Measurements from ENCODE around the gene EFL1. TPM values are rescaled to one million over a fixed set of nuclear protein-coding genes. Genes with fewer than 3 reads are reported as not detected.

Gene EFL1
- total and polyA plus RNA-seq, 4 donors, result 3.2 to 10.1 (median 6.1) TPM

DNA sequence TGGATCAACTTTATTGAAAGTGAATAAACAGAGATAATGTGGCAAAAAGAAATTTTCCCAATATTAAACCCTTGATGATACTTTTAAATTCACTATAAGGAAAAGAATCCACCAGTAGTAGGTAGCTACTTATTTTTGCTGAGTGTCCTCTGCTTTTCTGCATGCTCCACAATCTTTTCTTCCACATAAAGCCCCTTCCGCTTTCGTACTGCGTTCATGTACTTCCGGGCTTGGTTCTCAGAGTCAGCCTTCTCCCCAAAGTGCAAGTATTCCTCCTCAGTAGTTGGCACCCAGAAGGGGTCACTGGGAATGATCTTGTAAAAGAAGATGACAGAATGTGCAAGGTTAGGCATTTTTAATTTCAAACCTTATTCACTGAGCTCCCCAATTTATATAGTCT, 132.3 kb downstream of the EFL1 start:
- Histone ChIP-seq H3K27ac (ENCODE audit: low read depth in 1 of 2, low read length in 2 of 2) (no peak overlapping the region), H3K4me1 (ENCODE audit: control insufficient read depth in 4 of 4, insufficient read depth in 4 of 4, low read length in 3 of 4) (peaks cover 11 to 44% (median 35%) of the 10 kb centered on the region in 4 donors), H3K36me3 (ENCODE audit: control insufficient read depth in 4 of 4, insufficient read depth in 3 of 4, low read depth in 1 of 4, low read length in 3 of 4) (no peaks in the 10 kb centered on the region), H3K27me3 (ENCODE audit: control insufficient read depth in 4 of 4, insufficient read depth in 4 of 4, low read length in 3 of 4) (no peaks in the 10 kb centered on the region), H3K9me3 (ENCODE audit: control insufficient read depth in 4 of 4, low read length in 3 of 4) (no peaks in the 10 kb centered on the region), H3K4me3 (ENCODE audit: low read depth in 1 of 3, low read length in 3 of 3) (no peak overlapping the region), H3K9ac (ENCODE audit: low read depth in 1 of 2, low read length in 2 of 2) (no peak overlapping the region)
- WGBS, result 79% methylated on average over 4 of the region's 4 CpGs
- DNase-seq (ENCODE audit: low spot score), result no peak
- TF ChIP-seq, protein P1, sequence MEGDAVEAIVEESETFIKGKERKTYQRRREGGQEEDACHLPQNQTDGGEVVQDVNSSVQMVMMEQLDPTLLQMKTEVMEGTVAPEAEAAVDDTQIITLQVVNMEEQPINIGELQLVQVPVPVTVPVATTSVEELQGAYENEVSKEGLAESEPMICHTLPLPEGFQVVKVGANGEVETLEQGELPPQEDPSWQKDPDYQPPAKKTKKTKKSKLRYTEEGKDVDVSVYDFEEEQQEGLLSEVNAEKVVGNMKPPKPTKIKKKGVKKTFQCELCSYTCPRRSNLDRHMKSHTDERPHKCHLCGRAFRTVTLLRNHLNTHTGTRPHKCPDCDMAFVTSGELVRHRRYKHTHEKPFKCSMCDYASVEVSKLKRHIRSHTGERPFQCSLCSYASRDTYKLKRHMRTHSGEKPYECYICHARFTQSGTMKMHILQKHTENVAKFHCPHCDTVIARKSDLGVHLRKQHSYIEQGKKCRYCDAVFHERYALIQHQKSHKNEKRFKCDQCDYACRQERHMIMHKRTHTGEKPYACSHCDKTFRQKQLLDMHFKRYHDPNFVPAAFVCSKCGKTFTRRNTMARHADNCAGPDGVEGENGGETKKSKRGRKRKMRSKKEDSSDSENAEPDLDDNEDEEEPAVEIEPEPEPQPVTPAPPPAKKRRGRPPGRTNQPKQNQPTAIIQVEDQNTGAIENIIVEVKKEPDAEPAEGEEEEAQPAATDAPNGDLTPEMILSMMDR (IDR thresholded peaks at IDR 0.05; ENCODE audit: low read depth, low read length, missing input control), result no peak

DNA sequence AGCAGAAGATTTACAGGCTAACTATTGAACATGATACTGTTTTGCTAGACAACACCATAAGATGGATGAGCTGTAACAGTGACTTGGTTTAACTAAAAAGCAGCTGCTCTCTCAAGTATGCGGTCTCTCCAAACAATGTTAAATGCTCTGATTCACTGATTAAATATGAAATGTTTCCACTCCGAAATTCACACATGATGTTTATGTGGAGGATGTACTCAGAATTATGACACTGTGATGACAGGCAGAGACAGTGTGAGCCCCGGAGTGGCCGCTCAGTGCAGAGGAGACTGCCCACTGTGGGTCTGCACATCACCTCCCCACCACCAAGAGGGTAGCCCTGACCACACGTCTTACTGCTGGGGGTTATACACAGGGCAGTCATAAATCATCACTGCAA, 132.8 kb downstream of the EFL1 start:
- Histone ChIP-seq H3K36me3 (ENCODE audit: control insufficient read depth in 4 of 4, insufficient read depth in 3 of 4, low read depth in 1 of 4, low read length in 3 of 4) (no peaks in the 10 kb centered on the region), H3K4me3 (ENCODE audit: low read depth in 1 of 3, low read length in 3 of 3) (no peak overlapping the region), H3K4me1 (ENCODE audit: control insufficient read depth in 4 of 4, insufficient read depth in 4 of 4, low read length in 3 of 4) (peaks cover 13 to 48% (median 38%) of the 10 kb centered on the region in 4 donors), H3K27me3 (ENCODE audit: control insufficient read depth in 4 of 4, insufficient read depth in 4 of 4, low read length in 3 of 4) (no peaks in the 10 kb centered on the region), H3K9me3 (ENCODE audit: control insufficient read depth in 4 of 4, low read length in 3 of 4) (no peaks in the 10 kb centered on the region), H3K9ac (ENCODE audit: low read depth in 1 of 2, low read length in 2 of 2) (no peak overlapping the region), H3K27ac (ENCODE audit: low read depth in 1 of 2, low read length in 2 of 2) (no peak overlapping the region)
- WGBS, result 85% methylated on average over 5 of the region's 5 CpGs
- no peak for TF ChIP-seq EGR1 (IDR thresholded peaks at IDR 0.05; ENCODE audit: low read depth in 2 of 2)
- TF ChIP-seq, protein P2, sequence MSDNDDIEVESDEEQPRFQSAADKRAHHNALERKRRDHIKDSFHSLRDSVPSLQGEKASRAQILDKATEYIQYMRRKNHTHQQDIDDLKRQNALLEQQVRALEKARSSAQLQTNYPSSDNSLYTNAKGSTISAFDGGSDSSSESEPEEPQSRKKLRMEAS (IDR thresholded peaks at IDR 0.05), result no peak
- DNase-seq (ENCODE audit: low spot score), result no peak

DNA sequence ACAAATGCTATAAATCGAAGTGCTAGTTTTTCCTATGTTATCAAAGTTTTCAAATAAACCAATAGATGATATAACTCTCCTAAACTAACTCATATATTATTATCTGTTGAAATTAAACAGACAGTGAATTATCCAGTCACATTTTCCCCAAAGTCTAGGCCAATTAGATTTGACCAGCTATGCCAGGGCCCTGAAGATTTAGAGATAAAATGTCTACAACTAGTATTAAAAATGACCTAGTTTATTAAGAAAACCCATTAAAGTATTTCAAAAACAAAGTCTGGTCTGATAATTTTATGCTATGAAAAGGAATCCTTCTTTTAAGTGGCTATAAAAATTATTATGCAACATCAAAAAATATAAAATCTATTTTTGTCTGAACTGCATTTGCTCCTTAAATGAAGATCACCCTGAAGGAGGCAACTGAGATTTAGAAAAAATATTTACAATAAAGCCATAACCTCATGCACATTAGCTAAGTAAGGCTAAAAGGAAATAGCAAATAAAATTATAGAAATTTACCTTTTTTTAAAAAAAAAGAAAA, 133.3 kb downstream of the EFL1 start:
- H3K27ac ChIP-seq (ENCODE audit: low read depth in 1 of 2, low read length in 2 of 2), result no peak overlapping the region
- no peaks in the 10 kb centered on the region for H3K36me3 ChIP-seq (ENCODE audit: control insufficient read depth in 4 of 4, insufficient read depth in 3 of 4, low read depth in 1 of 4, low read length in 3 of 4)
- no peaks in the 10 kb centered on the region for H3K27me3 ChIP-seq (ENCODE audit: control insufficient read depth in 4 of 4, insufficient read depth in 4 of 4, low read length in 3 of 4)
- no peaks in the 10 kb centered on the region for H3K9me3 ChIP-seq (ENCODE audit: control insufficient read depth in 4 of 4, low read length in 3 of 4)
- H3K4me1 ChIP-seq (ENCODE audit: control insufficient read depth in 4 of 4, insufficient read depth in 4 of 4, low read length in 3 of 4), result peaks cover 17 to 54% (median 43%) of the 10 kb centered on the region in 4 donors
- no peak overlapping the region for H3K4me3 ChIP-seq (ENCODE audit: low read depth in 1 of 3, low read length in 3 of 3)
- TF ChIP-seq SP1 (IDR thresholded peaks at IDR 0.05) (no peak), HNF4A (conservative IDR thresholded peaks at IDR 0.05) (no peak), JUND (IDR thresholded peaks at IDR 0.05) (no peak), YY1 (IDR thresholded peaks at IDR 0.05) (no peak), FOXA1 (IDR thresholded peaks at IDR 0.05) (no peak)
- TF ChIP-seq, protein P3, sequence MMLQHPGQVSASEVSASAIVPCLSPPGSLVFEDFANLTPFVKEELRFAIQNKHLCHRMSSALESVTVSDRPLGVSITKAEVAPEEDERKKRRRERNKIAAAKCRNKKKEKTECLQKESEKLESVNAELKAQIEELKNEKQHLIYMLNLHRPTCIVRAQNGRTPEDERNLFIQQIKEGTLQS (IDR thresholded peaks at IDR 0.05), result no peak
- TF ChIP-seq, protein P4, sequence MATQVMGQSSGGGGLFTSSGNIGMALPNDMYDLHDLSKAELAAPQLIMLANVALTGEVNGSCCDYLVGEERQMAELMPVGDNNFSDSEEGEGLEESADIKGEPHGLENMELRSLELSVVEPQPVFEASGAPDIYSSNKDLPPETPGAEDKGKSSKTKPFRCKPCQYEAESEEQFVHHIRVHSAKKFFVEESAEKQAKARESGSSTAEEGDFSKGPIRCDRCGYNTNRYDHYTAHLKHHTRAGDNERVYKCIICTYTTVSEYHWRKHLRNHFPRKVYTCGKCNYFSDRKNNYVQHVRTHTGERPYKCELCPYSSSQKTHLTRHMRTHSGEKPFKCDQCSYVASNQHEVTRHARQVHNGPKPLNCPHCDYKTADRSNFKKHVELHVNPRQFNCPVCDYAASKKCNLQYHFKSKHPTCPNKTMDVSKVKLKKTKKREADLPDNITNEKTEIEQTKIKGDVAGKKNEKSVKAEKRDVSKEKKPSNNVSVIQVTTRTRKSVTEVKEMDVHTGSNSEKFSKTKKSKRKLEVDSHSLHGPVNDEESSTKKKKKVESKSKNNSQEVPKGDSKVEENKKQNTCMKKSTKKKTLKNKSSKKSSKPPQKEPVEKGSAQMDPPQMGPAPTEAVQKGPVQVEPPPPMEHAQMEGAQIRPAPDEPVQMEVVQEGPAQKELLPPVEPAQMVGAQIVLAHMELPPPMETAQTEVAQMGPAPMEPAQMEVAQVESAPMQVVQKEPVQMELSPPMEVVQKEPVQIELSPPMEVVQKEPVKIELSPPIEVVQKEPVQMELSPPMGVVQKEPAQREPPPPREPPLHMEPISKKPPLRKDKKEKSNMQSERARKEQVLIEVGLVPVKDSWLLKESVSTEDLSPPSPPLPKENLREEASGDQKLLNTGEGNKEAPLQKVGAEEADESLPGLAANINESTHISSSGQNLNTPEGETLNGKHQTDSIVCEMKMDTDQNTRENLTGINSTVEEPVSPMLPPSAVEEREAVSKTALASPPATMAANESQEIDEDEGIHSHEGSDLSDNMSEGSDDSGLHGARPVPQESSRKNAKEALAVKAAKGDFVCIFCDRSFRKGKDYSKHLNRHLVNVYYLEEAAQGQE (IDR thresholded peaks at IDR 0.05), result no peak
- TF ChIP-seq, protein P2 (IDR thresholded peaks at IDR 0.05), result no peak
- TF ChIP-seq, protein P1 (IDR thresholded peaks at IDR 0.05; ENCODE audit: low read depth, low read length, missing input control), result no peak
- DNase-seq (ENCODE audit: low spot score), result no peak
- H3K9ac ChIP-seq (ENCODE audit: low read depth in 1 of 2, low read length in 2 of 2), result no peak overlapping the region
- 93% methylated on average over 1 of the region's 1 CpG for WGBS

All from liver (tissue), 9 donors.